ENCODE data around the gene COMMD1. TPM values are rescaled to one million over a fixed set of nuclear protein-coding genes. Genes with fewer than 3 reads are reported as not detected.

COMMD1 gene
- polyA plus RNA-seq, 2 of the 4 experiments (the other 2 are of a cell fraction): 54.1 to 57.3 TPM

DNA sequence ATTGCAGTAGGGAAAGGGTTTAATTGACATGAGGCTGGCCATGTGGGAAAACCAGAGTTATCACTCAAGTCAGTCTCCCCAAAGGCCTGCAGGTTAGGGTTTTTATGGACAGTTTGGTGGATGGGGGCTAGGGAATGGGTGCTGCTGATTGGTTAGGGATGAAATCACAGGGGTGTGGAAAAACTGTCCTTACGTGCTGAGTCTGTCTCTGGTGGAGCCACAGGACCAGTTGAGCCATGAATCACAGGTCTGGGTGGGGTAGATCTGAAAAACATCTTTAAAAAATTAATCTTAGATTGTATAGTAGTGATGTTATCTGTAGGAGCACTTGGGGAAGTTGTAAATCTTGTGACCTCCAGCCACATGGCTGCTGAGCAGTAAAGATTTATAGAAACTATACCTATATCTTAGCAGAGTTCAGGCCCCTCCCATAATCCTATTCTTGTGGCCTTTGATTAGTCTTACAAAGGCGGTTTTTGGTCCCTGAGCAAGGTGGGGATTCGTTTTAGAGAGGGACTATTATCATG is 139.6 kb downstream of the COMMD1 start:
- Histone ChIP-seq H3K4me2 (no peak overlapping the region), H3K4me1 (no peaks in the 10 kb centered on the region), H3K9me3 (peaks cover 14% of the 10 kb centered on the region; the same call in 2 of the 3 replicates), H3K27ac (no peak overlapping the region), H3K4me3 (no peak overlapping the region)
- ATAC-seq: no peak
- TF ChIP-seq FOSL2 (IDR thresholded peaks at IDR 0.05) (no peak), FOSL2 (CRISPR knock-in tag; IDR thresholded peaks at IDR 0.05) (no peak), HDAC2 (IDR thresholded peaks at IDR 0.05) (no peak), FOXS1 (CRISPR knock-in tag; IDR thresholded peaks at IDR 0.05) (no peak), POLR2A (IDR thresholded peaks at IDR 0.05; ENCODE audit: low read length) (no peak), MYC (IDR thresholded peaks at IDR 0.05; ENCODE audit: borderline replicate concordance, low read length) (no peak), HOXA7 (CRISPR knock-in tag; IDR thresholded peaks at IDR 0.05) (no peak), ZFP36 (IDR thresholded peaks at IDR 0.05; ENCODE audit: borderline replicate concordance, partially characterized antibody) (no peak), RARB (CRISPR knock-in tag; IDR thresholded peaks at IDR 0.05) (no peak), NR3C1 (IDR thresholded peaks at IDR 0.05) (no peak), CHD4 (IDR thresholded peaks at IDR 0.05; ENCODE audit: borderline replicate concordance) (no peak), KDM5A (IDR thresholded peaks at IDR 0.05) (no peak), EHF (CRISPR knock-in tag; IDR thresholded peaks at IDR 0.05) (no peak), TFCP2L1 (CRISPR knock-in tag; IDR thresholded peaks at IDR 0.05) (no peak), KDM1A (IDR thresholded peaks at IDR 0.05; ENCODE audit: low read depth) (no peak), POLR2AphosphoS2 (conservative IDR thresholded peaks at IDR 0.05; ENCODE audit: low read length) (no peak)
- no peak for DNase-seq (ENCODE audit: low read depth in 1 of 2, low spot score in 1 of 2)
- no peak for FAIRE-seq
- WGBS (ENCODE audit: missing lambda C conversion rate): 53% methylated on average over 3 of the region's 3 CpGs
- ChIA-PET POLR2A (no interaction called here), CTCF (interaction anchor here (0.6 kb wide), 1 partner anchor 28 kb away, joined by 3 read pairs; no protein-coding TSS in a partner anchor)

GRCh38 chr2:62046141-62046540 is 140.7 kb downstream of the COMMD1 start:
- ChIA-PET CTCF (no interaction called here), POLR2A (no interaction called here)
- ATAC-seq (no peak), FAIRE-seq (no peak), DNase-seq (ENCODE audit: low read depth in 1 of 2, low spot score in 1 of 2) (no peak)
- TF ChIP-seq MAFK (IDR thresholded peaks at IDR 0.05; ENCODE audit: partially characterized antibody): no peak
- TF ChIP-seq EHMT2 (IDR thresholded peaks at IDR 0.05; ENCODE audit: low read depth): no peak
- TF ChIP-seq NR3C1 (IDR thresholded peaks at IDR 0.05): no peak
- TF ChIP-seq, protein P1, sequence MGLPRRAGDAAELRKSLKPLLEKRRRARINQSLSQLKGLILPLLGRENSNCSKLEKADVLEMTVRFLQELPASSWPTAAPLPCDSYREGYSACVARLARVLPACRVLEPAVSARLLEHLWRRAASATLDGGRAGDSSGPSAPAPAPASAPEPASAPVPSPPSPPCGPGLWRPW (IDR thresholded peaks at IDR 0.05): no peak
- no peak for TF ChIP-seq NFE2L2 (conservative IDR thresholded peaks at IDR 0.05; ENCODE audit: low read length)
- no peak for TF ChIP-seq JUNB (IDR thresholded peaks at IDR 0.05)
- no peak for TF ChIP-seq TFCP2L1 (CRISPR knock-in tag; IDR thresholded peaks at IDR 0.05)
- TF ChIP-seq RNF2 (IDR thresholded peaks at IDR 0.05; ENCODE audit: borderline replicate concordance, low read depth): no peak
- TF ChIP-seq KDM1A (IDR thresholded peaks at IDR 0.05; ENCODE audit: low read depth): no peak
- no peak for TF ChIP-seq CBX2 (IDR thresholded peaks at IDR 0.05; ENCODE audit: borderline replicate concordance, low read depth)
- no peak for TF ChIP-seq SMC3 (IDR thresholded peaks at IDR 0.05)
- TF ChIP-seq, protein P2, sequence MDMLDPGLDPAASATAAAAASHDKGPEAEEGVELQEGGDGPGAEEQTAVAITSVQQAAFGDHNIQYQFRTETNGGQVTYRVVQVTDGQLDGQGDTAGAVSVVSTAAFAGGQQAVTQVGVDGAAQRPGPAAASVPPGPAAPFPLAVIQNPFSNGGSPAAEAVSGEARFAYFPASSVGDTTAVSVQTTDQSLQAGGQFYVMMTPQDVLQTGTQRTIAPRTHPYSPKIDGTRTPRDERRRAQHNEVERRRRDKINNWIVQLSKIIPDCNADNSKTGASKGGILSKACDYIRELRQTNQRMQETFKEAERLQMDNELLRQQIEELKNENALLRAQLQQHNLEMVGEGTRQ (IDR thresholded peaks at IDR 0.05): no peak
- TF ChIP-seq POLR2A (IDR thresholded peaks at IDR 0.05; ENCODE audit: low read length): no peak
- TF ChIP-seq MAX (IDR thresholded peaks at IDR 0.05): no peak
- no peak for TF ChIP-seq RAD21 (conservative IDR thresholded peaks at IDR 0.05 in 1 of 2, IDR thresholded peaks at IDR 0.05 in 1 of 2)
- H3K9me3 ChIP-seq: peaks cover 14% of the 10 kb centered on the region; the same call in 2 of the 3 replicates
- no peaks in the 10 kb centered on the region for H3K4me1 ChIP-seq
- WGBS (ENCODE audit: missing lambda C conversion rate): 64% methylated on average over 1 of the region's 1 CpG
- H3K4me2 ChIP-seq: no peak overlapping the region
- H3K4me3 ChIP-seq: no peak overlapping the region
- H3K27ac ChIP-seq: no peak overlapping the region
